HG03060 (cell line): Measurements from ENCODE around the gene PALLD.
A peak's percentile ranks its signal among the peaks of the same experiment; 100 is the strongest.

Source experiments
- ATAC-seq: cut with Tn5 transposase; IDR thresholded peaks from one replicate; pipeline ENCODE4 v1.9.1; 2021; ENCODE audit warnings: low read depth, moderate number of reproducible peaks; ENCODE audit not compliant: unreplicated experiment

The PALLD gene

GRCh38 chr4:168854350-168854921, 357.6 kb downstream of the PALLD start:
- no peak for ATAC-seq

- no peak for ATAC-seq
Measured at GRCh38 chr4:168856312-168856711, 359.5 kb downstream of the PALLD start.

- no peak for ATAC-seq
Measured at GRCh38 chr4:168857009-168857408, 360.2 kb downstream of the PALLD start.

- no peak for ATAC-seq
Measured at GRCh38 chr4:168857546-168858314, 360.9 kb downstream of the PALLD start.

- ATAC-seq, result no peak
Measured at GRCh38 chr4:168859100-168859499, 362.2 kb downstream of the PALLD start.

GRCh38 chr4:168859888-168860694, 363.2 kb downstream of the PALLD start:
- peak; percentile 96 for ATAC-seq

- ATAC-seq, result no peak
Measured at GRCh38 chr4:168860827-168861226, 364.0 kb downstream of the PALLD start.

GRCh38 chr4:168863719-168864647, 367.1 kb downstream of the PALLD start:
- ATAC-seq, result no peak

GRCh38 chr4:168864821-168865541, 368.1 kb downstream of the PALLD start:
- no peak for ATAC-seq

GRCh38 chr4:168865854-168866253, 369.0 kb downstream of the PALLD start:
- no peak for ATAC-seq

GRCh38 chr4:168866635-168867034, 369.8 kb downstream of the PALLD start:
- no peak for ATAC-seq

GRCh38 chr4:168867128-168867527, 370.3 kb downstream of the PALLD start:
- ATAC-seq, result no peak

GRCh38 chr4:168868044-168868781, 371.4 kb downstream of the PALLD start:
- no peak for ATAC-seq

- ATAC-seq, result no peak
Measured at GRCh38 chr4:168868802-168869201, 371.9 kb downstream of the PALLD start.

- ATAC-seq, result no peak
Measured at GRCh38 chr4:168870004-168870403, 373.2 kb downstream of the PALLD start.

GRCh38 chr4:168871632-168872031, 374.8 kb downstream of the PALLD start:
- no peak for ATAC-seq

GRCh38 chr4:168874083-168874482, 377.2 kb downstream of the PALLD start:
- ATAC-seq, result no peak

- ATAC-seq, result no peak
Measured at GRCh38 chr4:168876106-168876505, 379.3 kb downstream of the PALLD start.
